GM12878 (cell line): Measurements from ENCODE around the gene RASGRF2. TPM values are rescaled to one million over a fixed set of nuclear protein-coding genes. Genes with fewer than 3 reads are reported as not detected.

Source experiments
- ATAC-seq: fragments of 200-7000 bp; cut with Tn5 transposase; 3 replicates; pipeline ENCODE4 v1.9.1; 2020; ENCODE audit warnings: mild to moderate bottlenecking, moderate library complexity
- BruUV-seq: library from RNA; stranded (reverse); fragments of 400-500 nt; replicated peaks from 2 replicates; lab custom pipeline; 2021; lab: Mats Ljungman, UMichigan
- CTCF ChIA-PET: fragments of 300-600 bp; sonication (Branson Sonifier 250); formaldehyde crosslinking; extraction: SDS; loops from one replicate; lab custom pipeline; 2021; ENCODE audit warnings: inconsistent platforms; lab: Yijun Ruan, JAX
- POLR2A ChIA-PET: fragments of 350-600 bp; formaldehyde crosslinking; extraction: SDS; loops from one replicate; lab custom pipeline; 2021; ENCODE audit warnings: inconsistent platforms; lab: Charles Lee
- RAD21 ChIA-PET: fragments of 300-600 bp; sonication (Branson Sonifier 250); formaldehyde crosslinking; loops from one replicate; lab custom pipeline; 2023; ENCODE audit warnings: antibody characterized with exemption; ENCODE audit not compliant: unreplicated experiment; lab: Charles Lee
- SMC1A ChIA-PET: fragments of 300-600 bp; sonication (Branson Sonifier 250); formaldehyde crosslinking; loops from one replicate; lab custom pipeline; 2023; ENCODE audit not compliant: unreplicated experiment, uncharacterized antibody; lab: Charles Lee
- DNase-seq: peaks from one replicate; pipeline ENCODE4 v3.0.0-alpha.2; 2011; ENCODE audit warnings: low read depth, low spot score
- FAIRE-seq: peaks from 3 replicates; lab custom pipeline; 2011; peaks lifted over from hg19 to GRCh38; lab: Jason Lieb, UNC
- H2AFZ ChIP-seq: 2 replicates; pipeline ENCODE4 v1.6.0; 2011; ENCODE audit warnings: low read depth, low read length, control low read depth; ENCODE audit not compliant: control insufficient read depth
- H3K27ac ChIP-seq: 2 replicates; pipeline ENCODE4 v1.5.1; 2011; ENCODE audit warnings: control low read depth; ENCODE audit not compliant: control insufficient read depth, insufficient read depth
- H3K27me3 ChIP-seq, 2 experiments: replicated peaks in 1 of 2; 2 replicates each; pipeline versions ENCODE4 v1.6.0 to v1.6.1; 2011; ENCODE audit warnings: low read length in 1 of 2; ENCODE audit not compliant: control insufficient read depth in 2 of 2, insufficient read depth in 2 of 2
- H3K36me3 ChIP-seq, 2 experiments: 2 replicates each; pipeline ENCODE4 v1.5.1; 2011; ENCODE audit warnings: low read length in 1 of 2; ENCODE audit not compliant: control insufficient read depth in 2 of 2, insufficient read depth in 2 of 2
- H3K4me1 ChIP-seq: 2 replicates; pipeline ENCODE4 v1.6.1; 2011; ENCODE audit warnings: mild to moderate bottlenecking, low read length, moderate library complexity, mixed read lengths; ENCODE audit not compliant: control insufficient read depth, insufficient read depth
- H3K4me2 ChIP-seq: 2 replicates; pipeline ENCODE4 v1.6.0; 2011; ENCODE audit warnings: control low read depth; ENCODE audit not compliant: control insufficient read depth, insufficient read depth
- H3K4me3 ChIP-seq: fragments of 200-600 bp; sonication (generic); 2 replicates; pipeline ENCODE4 v1.5.1; 2016
- H3K79me2 ChIP-seq: 2 replicates; pipeline ENCODE4 v1.6.0; 2011; ENCODE audit warnings: low read length; ENCODE audit not compliant: control insufficient read depth, insufficient read depth
- H3K9ac ChIP-seq: 2 replicates; pipeline ENCODE4 v1.8.0; 2011; ENCODE audit warnings: low read length, control low read depth, mixed read lengths; ENCODE audit not compliant: control insufficient read depth, insufficient read depth
- H3K9me3 ChIP-seq: replicated peaks from 3 replicates; pipeline ENCODE4 v1.5.1; 2011; ENCODE audit warnings: mild to moderate bottlenecking, low read length; ENCODE audit not compliant: control insufficient read depth, insufficient read depth
- H4K20me1 ChIP-seq: 2 replicates; pipeline ENCODE4 v1.6.0; 2011; ENCODE audit not compliant: control insufficient read depth, insufficient read depth
- CREB1 ChIP-seq: IDR thresholded peaks from 2 replicates; pipeline ENCODE4 v1.6.1; 2012; ENCODE audit warnings: low read depth, mild to moderate bottlenecking, inconsistent platforms
- GABPA ChIP-seq: IDR thresholded peaks from 2 replicates; pipeline ENCODE4 v1.6.1; 2014; ENCODE audit warnings: antibody characterized with exemption, low read depth, mild to moderate bottlenecking, inconsistent platforms
- MTA2 ChIP-seq: fragments of 450-650 bp; IDR thresholded peaks from 2 replicates; pipeline ENCODE4 v1.6.1; 2016; ENCODE audit warnings: low read depth, mild to moderate bottlenecking, moderate library complexity
- MXI1 ChIP-seq: fragments of 150-350 bp; IDR thresholded peaks from 2 replicates; pipeline ENCODE4 v1.6.1; 2011; ENCODE audit warnings: low read depth, mild to moderate bottlenecking, inconsistent platforms, low read length, improper control_type of control experiment
- NR2F1 ChIP-seq: fragments of 450-650 bp; conservative IDR thresholded peaks from 2 replicates; pipeline ENCODE4 v1.6.1; 2017; ENCODE audit warnings: mild to moderate bottlenecking
- POLR2AphosphoS5 ChIP-seq: IDR thresholded peaks from 2 replicates; pipeline ENCODE4 v1.6.1; 2011; ENCODE audit warnings: mild to moderate bottlenecking, low read length, inconsistent platforms
- SMAD1 ChIP-seq: fragments of 450-650 bp; IDR thresholded peaks from 2 replicates; pipeline ENCODE4 v1.6.1; 2018; ENCODE audit warnings: mild to moderate bottlenecking, low read depth; ENCODE audit not compliant: partially characterized antibody
- TCF12 ChIP-seq: IDR thresholded peaks from 2 replicates; pipeline ENCODE4 v1.6.1; 2011; ENCODE audit warnings: low read depth, mild to moderate bottlenecking, low read length
- WGBS: methylation state at CpG from one replicate; pipeline ENCODE4 v1.1.6; 2016; ENCODE audit warnings: low lambda C conversion rate; ENCODE audit not compliant: insufficient replicate concordance, insufficient coverage; ENCODE audit errors: missing lambda C conversion rate; 5-methylcytosine and 5-hydroxymethylcytosine counted together
- in situ Hi-C: fragments of 300-500 bp; cut with MboI; formaldehyde crosslinking; loops from 9 replicates; pipeline ENCODE4 v1.14.3; 2018; ENCODE audit warnings: mixed read lengths
- intact Hi-C: fragments of 100-400 bp; cut with micrococcal nuclease; formaldehyde crosslinking; loops from one replicate; pipeline ENCODE4 v1.14.2; 2022; ENCODE audit not compliant: unreplicated experiment
- polyA plus RNA-seq, 11 experiments: library from polyadenylated mRNA; depleted of rRNA in 4 of 11; unstranded in 6 of 11; stranded (reverse) in 5 of 11; fragments of >200 nt; fragmentation: Nextera tagmentation in 4 of 11; fragmentation: Illumina TruSeq in 1 of 11; extraction: Ambion mirVana in 4 of 11; extraction: Trizol in 1 of 11; gene quantifications; 1 replicate in 1 of 11; 2 replicates in 10 of 11; pipeline versions ENCODE4 v1.2.1 to v1.2.3, GENCODE V29; 2011 to 2016; ENCODE audit warnings: inconsistent platforms in 2 of 11, missing spikeins in 2 of 11, low read depth in 1 of 11
- total RNA-seq, 4 experiments: library from RNA; depleted of rRNA in 3 of 4; stranded (reverse); fragments of >200 nt in 3 of 4; fragmentation: Illumina TruSeq in 1 of 4; extraction: Trizol in 1 of 4; gene quantifications; 2 replicates each; pipeline versions ENCODE4 v1.2.1 to v1.2.3, GENCODE V29; 2013 to 2021
- TF ChIP-seq, protein P1 (sequence below): fragments of 450-650 bp; IDR thresholded peaks from 2 replicates; pipeline ENCODE4 v1.6.1; 2017; ENCODE audit warnings: mild to moderate bottlenecking
- TF ChIP-seq, protein P2 (sequence below): fragments of 450-650 bp; formaldehyde crosslinking; IDR thresholded peaks from 2 replicates; pipeline ENCODE4 v1.4.0; 2020; ENCODE audit warnings: mild to moderate bottlenecking, moderate library complexity

RASGRF2 gene
- total and polyA plus RNA-seq, 10 of the 15 experiments (the other 5 are each of a cell fraction or from before 2014, with no cell fraction given): 0.05 to 0.24 (median 0.07) TPM

GRCh38 chr5:81167544-81167943, 207.4 kb downstream of the RASGRF2 start:
- no peak for DNase-seq
- CTCF ChIA-PET: interaction anchor here (1.0 to 4.2 kb wide), 7 partner anchors 9 to 498 kb away, joined by 3 to 24 read pairs (median 13); no protein-coding TSS in a partner anchor
- no peak overlapping the region for H2AFZ ChIP-seq
- intact Hi-C loops (loop anchor here (10.0 kb wide), 1 partner anchor 283 kb away; no protein-coding TSS in a partner anchor), in situ Hi-C loops (loop anchor here (10.0 kb wide), 1 partner anchor 463 kb away; no protein-coding TSS in a partner anchor)
- ATAC-seq: no peak
- no TSS peak for BruUV-seq
- H3K79me2 ChIP-seq: no peaks in the 10 kb centered on the region
- SMC1A ChIA-PET: interaction anchor here (0.8 to 2.6 kb wide), 5 partner anchors 26 to 480 kb away, joined by 3 to 13 read pairs (median 5); no protein-coding TSS in a partner anchor
- H3K9me3 ChIP-seq: no peaks in the 10 kb centered on the region
- no peak overlapping the region for H3K9ac ChIP-seq
- H3K27me3 ChIP-seq: 0 out of 4 replicates have a peak, but pooled peaks cover 0 to 1% of the 10 kb centered on the region in 2 experiments
- peaks cover 5% of the 10 kb centered on the region; the same call in 1 of the 2 replicates for H3K4me1 ChIP-seq
- WGBS: 65% methylated on average over 8 of the region's 8 CpGs
- TF ChIP-seq SMAD1 (no peak), NR2F1 (no peak), MXI1 (no peak), MTA2 (no peak), POLR2AphosphoS5 (no peak), CREB1 (no peak), TCF12 (no peak), GABPA (no peak)
- TF ChIP-seq, protein P1, sequence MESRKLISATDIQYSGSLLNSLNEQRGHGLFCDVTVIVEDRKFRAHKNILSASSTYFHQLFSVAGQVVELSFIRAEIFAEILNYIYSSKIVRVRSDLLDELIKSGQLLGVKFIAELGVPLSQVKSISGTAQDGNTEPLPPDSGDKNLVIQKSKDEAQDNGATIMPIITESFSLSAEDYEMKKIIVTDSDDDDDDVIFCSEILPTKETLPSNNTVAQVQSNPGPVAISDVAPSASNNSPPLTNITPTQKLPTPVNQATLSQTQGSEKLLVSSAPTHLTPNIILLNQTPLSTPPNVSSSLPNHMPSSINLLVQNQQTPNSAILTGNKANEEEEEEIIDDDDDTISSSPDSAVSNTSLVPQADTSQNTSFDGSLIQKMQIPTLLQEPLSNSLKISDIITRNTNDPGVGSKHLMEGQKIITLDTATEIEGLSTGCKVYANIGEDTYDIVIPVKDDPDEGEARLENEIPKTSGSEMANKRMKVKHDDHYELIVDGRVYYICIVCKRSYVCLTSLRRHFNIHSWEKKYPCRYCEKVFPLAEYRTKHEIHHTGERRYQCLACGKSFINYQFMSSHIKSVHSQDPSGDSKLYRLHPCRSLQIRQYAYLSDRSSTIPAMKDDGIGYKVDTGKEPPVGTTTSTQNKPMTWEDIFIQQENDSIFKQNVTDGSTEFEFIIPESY: no peak
- TF ChIP-seq, protein P2, sequence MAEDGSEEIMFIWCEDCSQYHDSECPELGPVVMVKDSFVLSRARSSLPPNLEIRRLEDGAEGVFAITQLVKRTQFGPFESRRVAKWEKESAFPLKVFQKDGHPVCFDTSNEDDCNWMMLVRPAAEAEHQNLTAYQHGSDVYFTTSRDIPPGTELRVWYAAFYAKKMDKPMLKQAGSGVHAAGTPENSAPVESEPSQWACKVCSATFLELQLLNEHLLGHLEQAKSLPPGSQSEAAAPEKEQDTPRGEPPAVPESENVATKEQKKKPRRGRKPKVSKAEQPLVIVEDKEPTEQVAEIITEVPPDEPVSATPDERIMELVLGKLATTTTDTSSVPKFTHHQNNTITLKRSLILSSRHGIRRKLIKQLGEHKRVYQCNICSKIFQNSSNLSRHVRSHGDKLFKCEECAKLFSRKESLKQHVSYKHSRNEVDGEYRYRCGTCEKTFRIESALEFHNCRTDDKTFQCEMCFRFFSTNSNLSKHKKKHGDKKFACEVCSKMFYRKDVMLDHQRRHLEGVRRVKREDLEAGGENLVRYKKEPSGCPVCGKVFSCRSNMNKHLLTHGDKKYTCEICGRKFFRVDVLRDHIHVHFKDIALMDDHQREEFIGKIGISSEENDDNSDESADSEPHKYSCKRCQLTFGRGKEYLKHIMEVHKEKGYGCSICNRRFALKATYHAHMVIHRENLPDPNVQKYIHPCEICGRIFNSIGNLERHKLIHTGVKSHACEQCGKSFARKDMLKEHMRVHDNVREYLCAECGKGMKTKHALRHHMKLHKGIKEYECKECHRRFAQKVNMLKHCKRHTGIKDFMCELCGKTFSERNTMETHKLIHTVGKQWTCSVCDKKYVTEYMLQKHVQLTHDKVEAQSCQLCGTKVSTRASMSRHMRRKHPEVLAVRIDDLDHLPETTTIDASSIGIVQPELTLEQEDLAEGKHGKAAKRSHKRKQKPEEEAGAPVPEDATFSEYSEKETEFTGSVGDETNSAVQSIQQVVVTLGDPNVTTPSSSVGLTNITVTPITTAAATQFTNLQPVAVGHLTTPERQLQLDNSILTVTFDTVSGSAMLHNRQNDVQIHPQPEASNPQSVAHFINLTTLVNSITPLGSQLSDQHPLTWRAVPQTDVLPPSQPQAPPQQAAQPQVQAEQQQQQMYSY: no peak
- H3K27ac ChIP-seq: no peak overlapping the region
- H3K4me3 ChIP-seq: no peak overlapping the region
- no peaks in the 10 kb centered on the region for H3K36me3 ChIP-seq
- no peak overlapping the region for H3K4me2 ChIP-seq
- no peaks in the 10 kb centered on the region for H4K20me1 ChIP-seq
- POLR2A ChIA-PET: no interaction called here
- RAD21 ChIA-PET: no interaction called here
- FAIRE-seq: no peak
